Stimulated activated CD4-positive, alpha-beta T cell treated with anti-CD3 and anti-CD28 coated beads, Interleukin-1b, Interleukin-23, amount 100 ng/mL, for 48 hours (primary cell): ENCODE results near the gene SKA3.
A peak's percentile ranks its signal among the peaks of the same experiment; 100 is the strongest.
"Not testable (repeated sequence)": the region's sequence is repeated elsewhere in the genome, so short reads cannot be mapped to it uniquely, and the experiment has no call there.

Source experiments
- DNase-seq: peaks from one replicate; pipeline ENCODE4 v3.0.0-alpha.2; 2020

Gene SKA3

GRCh38 chr13:21176215-21176981, at the start of gene SKA3, which contains the start of gene MRPL57:
TSS of gene SKA3 (minus strand) at chr13:21176552. CDS start at chr13:21176477, 75 bp downstream.
TSS of gene MRPL57 (plus strand) at chr13:21176658. CDS start at chr13:21176917, 259 bp downstream.
- peak; percentile 95 for DNase-seq

GRCh38 chr13:21225082-21225481, 48.7 kb upstream of the SKA3 start:
- no peak for DNase-seq

- no peak for DNase-seq
These were observed 44.9 kb upstream of the SKA3 start for GRCh38 chr13:21221268-21221667.

GRCh38 chr13:21219716-21220115, 43.4 kb upstream of the SKA3 start:
- DNase-seq, result not testable (repeated sequence)

- DNase-seq, result no peak
These were observed 42.7 kb upstream of the SKA3 start for GRCh38 chr13:21219036-21219381.

- DNase-seq, result no peak
These were observed 42.1 kb upstream of the SKA3 start for GRCh38 chr13:21218351-21219035.

- no peak for DNase-seq
These were observed 40.0 kb upstream of the SKA3 start for GRCh38 chr13:21216332-21216731.

- DNase-seq, result not testable (repeated sequence)
These were observed 39.1 kb upstream of the SKA3 start for GRCh38 chr13:21215419-21215818.

GRCh38 chr13:21212138-21212775, 35.9 kb upstream of the SKA3 start:
- no peak for DNase-seq

- DNase-seq, result no peak
These were observed 32.4 kb upstream of the SKA3 start for GRCh38 chr13:21208652-21209154.

GRCh38 chr13:21202767-21203531, 26.6 kb upstream of the SKA3 start:
- no peak for DNase-seq

GRCh38 chr13:21201456-21202190, 25.3 kb upstream of the SKA3 start:
- DNase-seq, result not testable (repeated sequence)

- DNase-seq, result not testable (repeated sequence)
These were observed 22.0 kb upstream of the SKA3 start for GRCh38 chr13:21198391-21198790.

GRCh38 chr13:21197606-21198225, 21.4 kb upstream of the SKA3 start:
- not testable (repeated sequence) for DNase-seq

- DNase-seq, result not testable (repeated sequence)
These were observed 18.4 kb upstream of the SKA3 start for GRCh38 chr13:21194756-21195155.

- DNase-seq, result not testable (repeated sequence)
These were observed 10.1 kb upstream of the SKA3 start for GRCh38 chr13:21186410-21186809.

- no peak for DNase-seq
These were observed 5.3 kb upstream of the SKA3 start for GRCh38 chr13:21181671-21182070.

- DNase-seq, result no peak
These were observed 581 bp upstream of the SKA3 start for GRCh38 chr13:21176982-21177284.

GRCh38 chr13:21175656-21176214, 617 bp downstream of the SKA3 start:
- DNase-seq, result no peak

GRCh38 chr13:21173767-21174166, 2.6 kb downstream of the SKA3 start:
- not testable (repeated sequence) for DNase-seq

GRCh38 chr13:21171420-21171819, 4.9 kb downstream of the SKA3 start:
- DNase-seq, result no peak
